IMR-90 (cell line): ENCODE results near the gene DNM2. TPM values are rescaled to one million over a fixed set of nuclear protein-coding genes. Genes with fewer than 3 reads are reported as not detected.

Source experiments
- ATAC-seq: fragments of 200-7000 bp; cut with Tn5 transposase; 2 replicates; pipeline ENCODE4 v1.9.1; 2020; ENCODE audit warnings: low read depth, mild to moderate bottlenecking, moderate library complexity
- BruUV-seq: library from RNA; stranded (reverse); fragments of 400-500 nt; replicated peaks from 2 replicates; lab custom pipeline; 2021; lab: Mats Ljungman, UMichigan
- CTCF ChIA-PET: fragments of 300-600 bp; formaldehyde crosslinking; extraction: SDS; loops from one replicate; lab custom pipeline; 2021; ENCODE audit warnings: antibody characterized with exemption; lab: Yijun Ruan, JAX
- POLR2A ChIA-PET: fragments of 300-600 bp; sonication (Branson Sonifier 250); formaldehyde crosslinking; loops from one replicate; lab custom pipeline; 2022; ENCODE audit warnings: antibody characterized with exemption; ENCODE audit not compliant: unreplicated experiment; lab: Charles Lee
- DNase-seq: peaks from one replicate; pipeline ENCODE4 v3.0.0; 2013
- H2AFZ ChIP-seq: replicated peaks from 2 replicates; pipeline ENCODE3; 2013; ENCODE audit warnings: low read length, mild to moderate bottlenecking; ENCODE audit not compliant: poor library complexity
- H2AK5ac ChIP-seq: 2 replicates; pipeline ENCODE4 v1.6.1; 2013; ENCODE audit warnings: low read depth, low read length, inconsistent platforms
- H2AK9ac ChIP-seq: replicated peaks from 2 replicates; pipeline ENCODE3; 2013; ENCODE audit warnings: mild to moderate bottlenecking, low read depth, low read length, moderate library complexity; ENCODE audit not compliant: poor library complexity
- H2BK120ac ChIP-seq: 2 replicates; pipeline ENCODE4 v1.6.1; 2013; ENCODE audit warnings: low read depth, low read length, inconsistent platforms
- H2BK15ac ChIP-seq: 3 replicates; pipeline ENCODE4 v1.6.1; 2013; ENCODE audit warnings: low read depth, low read length, inconsistent platforms
- H2BK20ac ChIP-seq: 2 replicates; pipeline ENCODE4 v1.6.1; 2013; ENCODE audit warnings: low read depth, mild to moderate bottlenecking, inconsistent platforms, low read length, moderate library complexity
- H2BK5ac ChIP-seq: 2 replicates; pipeline ENCODE4 v1.6.1; 2013; ENCODE audit warnings: mild to moderate bottlenecking, low read depth, low read length, inconsistent platforms; ENCODE audit not compliant: poor library complexity, severe bottlenecking
- H3K14ac ChIP-seq: replicated peaks from 2 replicates; pipeline ENCODE4 v1.6.1; 2013; ENCODE audit warnings: low read depth, low read length, inconsistent platforms
- H3K18ac ChIP-seq: 2 replicates; pipeline ENCODE4 v1.6.1; 2013; ENCODE audit warnings: low read depth, low read length, control low read depth
- H3K23ac ChIP-seq: 2 replicates; pipeline ENCODE4 v1.6.1; 2013; ENCODE audit warnings: low read depth, low read length, inconsistent platforms
- H3K27ac ChIP-seq: 2 replicates; pipeline ENCODE4 v1.5.1; 2013; ENCODE audit warnings: mild to moderate bottlenecking, control low read depth, low read length; ENCODE audit not compliant: insufficient read depth
- H3K27me3 ChIP-seq: 2 replicates; pipeline ENCODE4 v1.6.1; 2013; ENCODE audit warnings: low read length; ENCODE audit not compliant: control insufficient read depth, insufficient read depth
- H3K36me3 ChIP-seq: 2 replicates; pipeline ENCODE4 v1.6.1; 2013; ENCODE audit warnings: low read length, mixed read lengths; ENCODE audit not compliant: control insufficient read depth, insufficient read depth
- H3K4ac ChIP-seq: 2 replicates; pipeline ENCODE4 v1.6.1; 2013; ENCODE audit warnings: low read depth, low read length, inconsistent platforms
- H3K4me1 ChIP-seq: 2 replicates; pipeline ENCODE4 v1.6.1; 2013; ENCODE audit warnings: low read length, mixed read lengths; ENCODE audit not compliant: control insufficient read depth, insufficient read depth
- H3K4me2 ChIP-seq: 2 replicates; pipeline ENCODE4 v1.6.1; 2013; ENCODE audit warnings: low read depth, mild to moderate bottlenecking, control low read depth, low read length, moderate library complexity
- H3K4me3 ChIP-seq: 2 replicates; pipeline ENCODE4 v1.5.1; 2013; ENCODE audit warnings: low read depth, mild to moderate bottlenecking, control low read depth, low read length, moderate library complexity; ENCODE audit not compliant: insufficient read depth
- H3K56ac ChIP-seq: 2 replicates; pipeline ENCODE4 v1.6.1; 2013; ENCODE audit warnings: low read length, inconsistent platforms; ENCODE audit not compliant: insufficient read depth; ENCODE audit errors: extremely low read depth
- H3K79me1 ChIP-seq, 2 experiments: 2 replicates each; pipeline ENCODE4 v1.6.1; 2013; ENCODE audit warnings: low read length in 2 of 2, inconsistent platforms in 1 of 2, low read depth in 1 of 2
- H3K9ac ChIP-seq: 2 replicates; pipeline ENCODE4 v1.6.1; 2013; ENCODE audit warnings: low read depth, low read length, control low read depth
- H3K9me1 ChIP-seq: 2 replicates; pipeline ENCODE4 v1.6.1; 2013; ENCODE audit warnings: low read length, inconsistent platforms; ENCODE audit not compliant: insufficient read depth
- H3K9me3 ChIP-seq: 2 replicates; pipeline ENCODE4 v1.6.1; 2013; ENCODE audit warnings: low read length; ENCODE audit not compliant: control insufficient read depth, insufficient read depth
- H4K20me1 ChIP-seq: 2 replicates; pipeline ENCODE4 v1.6.1; 2013; ENCODE audit warnings: low read length, inconsistent platforms; ENCODE audit not compliant: insufficient read depth
- H4K5ac ChIP-seq: 2 replicates; pipeline ENCODE4 v1.6.1; 2013; ENCODE audit warnings: mild to moderate bottlenecking, low read depth, low read length, control low read depth
- H4K8ac ChIP-seq, 2 experiments: 2 replicates each; pipeline ENCODE4 v1.6.1; 2013; ENCODE audit warnings: low read depth in 2 of 2, low read length in 2 of 2, control low read depth in 1 of 2, inconsistent platforms in 1 of 2
- H4K91ac ChIP-seq: 2 replicates; pipeline ENCODE4 v1.6.1; 2013; ENCODE audit warnings: low read depth, low read length, inconsistent platforms; ENCODE audit not compliant: insufficient read depth
- CHD1 ChIP-seq: IDR thresholded peaks from 2 replicates; pipeline ENCODE4 v1.6.1; 2012; ENCODE audit warnings: low read depth, low read length, improper control_type of control experiment
- FOS ChIP-seq: fragments of 150-350 bp; IDR thresholded peaks from 2 replicates; pipeline ENCODE4 v1.6.1; 2016; ENCODE audit warnings: low read depth, low read length
- MAZ ChIP-seq: IDR thresholded peaks from 2 replicates; pipeline ENCODE4 v1.6.1; 2012; ENCODE audit warnings: low read depth, mild to moderate bottlenecking, low read length, improper control_type of control experiment, moderate library complexity, borderline replicate concordance
- RAD21 ChIP-seq: IDR thresholded peaks from 2 replicates; pipeline ENCODE4 v1.6.1; 2012; ENCODE audit warnings: low read length, improper control_type of control experiment
- WGBS, 2 experiments: methylation state at CpG; one replicate each; pipeline versions ENCODE4 v1.1.5 to v1.1.7; 2013; ENCODE audit warnings: missing lambda C conversion rate in 2 of 2; ENCODE audit not compliant: insufficient read length in 1 of 2; ENCODE audit errors: extremely low coverage in 2 of 2; 5-methylcytosine and 5-hydroxymethylcytosine counted together
- dilution Hi-C: fragments of 300-500 bp; cut with HindIII; formaldehyde crosslinking; loops from one replicate; pipeline ENCODE4 v1.14.3; 2018; ENCODE audit warnings: low sequenced_read_pairs; ENCODE audit not compliant: unreplicated experiment
- in situ Hi-C: fragments of 300-500 bp; cut with MboI; formaldehyde crosslinking; loops from 3 replicates; pipeline ENCODE4 v1.14.3; 2019; ENCODE audit warnings: low sequenced_read_pairs, inconsistent platforms, mixed read lengths
- intact Hi-C: fragments of 100-400 bp; cut with micrococcal nuclease; formaldehyde crosslinking; loops from 2 replicates; pipeline ENCODE4 v1.10.0; 2022
- polyA plus RNA-seq, 3 experiments: library from polyadenylated mRNA; depleted of rRNA; stranded (reverse); fragments of >200 nt; gene quantifications; 2 replicates each; pipeline ENCODE4 v1.2.3, GENCODE V29; 2012; ENCODE audit warnings: low replicate concordance in 1 of 3
- total RNA-seq: library from RNA; depleted of rRNA; stranded (reverse); fragments of >200 nt; gene quantifications from 2 replicates; pipeline ENCODE4 v1.2.3, GENCODE V29; 2012
- TF ChIP-seq, protein P1 (sequence below): fragments of 150-350 bp; IDR thresholded peaks from 2 replicates; pipeline ENCODE4 v1.6.1; 2016; ENCODE audit warnings: low read depth, mild to moderate bottlenecking, low read length, moderate library complexity, borderline replicate concordance

The DNM2 gene
- total and polyA plus RNA-seq, 2 of the 4 experiments (the other 2 are of a cell fraction): 55.6 to 74.2 TPM

- ChIA-PET CTCF (no interaction called here), POLR2A (no interaction called here)
- no peaks in the 10 kb centered on the region for H3K9me1 ChIP-seq
- H3K27me3 ChIP-seq: no peaks in the 10 kb centered on the region
- no peak overlapping the region for H3K14ac ChIP-seq
- ATAC-seq (no peak), DNase-seq (no peak)
- no TSS peak for BruUV-seq
- no peaks in the 10 kb centered on the region for H3K9me3 ChIP-seq
- no peak overlapping the region for H2AK5ac ChIP-seq
- TF ChIP-seq CHD1: no peak
- TF ChIP-seq, protein P1, sequence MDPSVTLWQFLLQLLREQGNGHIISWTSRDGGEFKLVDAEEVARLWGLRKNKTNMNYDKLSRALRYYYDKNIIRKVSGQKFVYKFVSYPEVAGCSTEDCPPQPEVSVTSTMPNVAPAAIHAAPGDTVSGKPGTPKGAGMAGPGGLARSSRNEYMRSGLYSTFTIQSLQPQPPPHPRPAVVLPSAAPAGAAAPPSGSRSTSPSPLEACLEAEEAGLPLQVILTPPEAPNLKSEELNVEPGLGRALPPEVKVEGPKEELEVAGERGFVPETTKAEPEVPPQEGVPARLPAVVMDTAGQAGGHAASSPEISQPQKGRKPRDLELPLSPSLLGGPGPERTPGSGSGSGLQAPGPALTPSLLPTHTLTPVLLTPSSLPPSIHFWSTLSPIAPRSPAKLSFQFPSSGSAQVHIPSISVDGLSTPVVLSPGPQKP: no peak
- TF ChIP-seq FOS: no peak
- no peak for TF ChIP-seq RAD21
- TF ChIP-seq MAZ: no peak
- peaks cover 81% of the 10 kb centered on the region for H4K20me1 ChIP-seq
- no peak overlapping the region for H2BK20ac ChIP-seq
- H3K4me1 ChIP-seq: no peaks in the 10 kb centered on the region
- no peak overlapping the region for H3K4me2 ChIP-seq
- H4K91ac ChIP-seq: no peak overlapping the region
- H3K18ac ChIP-seq: no peak overlapping the region
- H3K27ac ChIP-seq: no peak overlapping the region
- H2BK5ac ChIP-seq: no peak overlapping the region
- intact Hi-C loops (no loop called here), in situ Hi-C loops (no loop called here), dilution Hi-C loops (no loop called here)
- peaks cover 54 to 79% of the 10 kb centered on the region in 2 experiments for H3K79me1 ChIP-seq
- H2AK9ac ChIP-seq: no peak overlapping the region
- H2AFZ ChIP-seq: no peak overlapping the region
- no peak overlapping the region for H3K23ac ChIP-seq
- H3K4ac ChIP-seq: no peak overlapping the region
- H4K5ac ChIP-seq: no peak overlapping the region
- H3K4me3 ChIP-seq: no peak overlapping the region
- no peak overlapping the region for H3K9ac ChIP-seq
- H4K8ac ChIP-seq: no peak overlapping the region
- no peak overlapping the region for H2BK120ac ChIP-seq
- H3K36me3 ChIP-seq: peaks cover 77% of the 10 kb centered on the region
- WGBS, 2 experiments: 93% methylated on average over 11 of the region's 12 CpGs; no CpG with 5 or more reads in 1 of the 2 experiments
- no peak overlapping the region for H3K56ac ChIP-seq
- H2BK15ac ChIP-seq: no peak overlapping the region
Measured at GRCh38 chr19:10678813-10679212, 39.1 kb upstream of the DNM2 start.
